NCI-H2029 (cell line): ENCODE data around the gene MYL9.
A peak's percentile ranks its signal among the peaks of the same experiment; 100 is the strongest.
"Not testable (repeated sequence)": the region's sequence is repeated elsewhere in the genome, so short reads cannot be mapped to it uniquely, and the experiment has no call there.

Experiments used
- DNase-seq: peaks from one replicate; lab custom pipeline; 2025; lab: John Stamatoyannopoulos, UW

MYL9 gene

DNA sequence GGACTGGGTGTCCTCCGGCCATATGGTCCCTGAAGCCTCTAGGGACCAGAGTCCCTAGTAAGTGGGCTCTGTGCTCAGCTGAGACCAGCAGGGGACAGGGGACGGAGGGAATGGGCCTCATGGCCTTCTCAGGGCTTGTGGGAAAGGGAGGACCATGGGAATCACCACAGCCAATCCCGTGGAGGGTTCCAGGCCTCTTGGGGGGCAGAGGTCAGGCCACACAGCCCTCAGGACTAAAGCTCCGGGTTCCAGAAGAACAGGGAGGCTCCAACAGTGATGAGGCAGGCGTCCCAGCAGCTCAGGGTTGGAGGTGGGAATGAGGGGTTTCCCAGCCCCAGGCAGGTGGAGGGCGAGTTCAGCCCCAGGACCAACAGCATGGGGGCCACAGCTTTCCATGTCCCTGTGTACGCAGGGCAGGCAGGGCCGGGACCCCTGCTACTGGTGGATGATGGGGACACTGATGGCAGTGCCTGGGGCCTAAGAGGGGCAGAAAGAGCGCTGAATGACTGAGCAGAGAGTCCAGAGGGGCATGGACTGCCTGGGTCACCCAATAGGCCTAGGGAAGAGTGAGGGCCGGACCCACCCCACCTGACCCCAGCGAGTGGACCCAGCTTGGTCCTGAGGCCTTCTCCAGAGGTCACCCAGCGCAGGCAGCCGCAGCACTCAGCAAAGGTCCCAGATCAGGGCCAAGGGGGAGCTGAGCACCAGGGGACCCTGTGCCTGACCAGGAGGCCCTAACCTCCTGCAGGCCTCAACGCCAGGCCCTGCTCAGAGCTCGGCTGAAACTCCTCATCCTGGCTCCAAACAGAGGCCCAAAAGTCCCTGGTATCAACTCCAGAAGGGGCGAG lies 8.8 kb downstream of the MYL9 start:
- no peak for DNase-seq

DNA sequence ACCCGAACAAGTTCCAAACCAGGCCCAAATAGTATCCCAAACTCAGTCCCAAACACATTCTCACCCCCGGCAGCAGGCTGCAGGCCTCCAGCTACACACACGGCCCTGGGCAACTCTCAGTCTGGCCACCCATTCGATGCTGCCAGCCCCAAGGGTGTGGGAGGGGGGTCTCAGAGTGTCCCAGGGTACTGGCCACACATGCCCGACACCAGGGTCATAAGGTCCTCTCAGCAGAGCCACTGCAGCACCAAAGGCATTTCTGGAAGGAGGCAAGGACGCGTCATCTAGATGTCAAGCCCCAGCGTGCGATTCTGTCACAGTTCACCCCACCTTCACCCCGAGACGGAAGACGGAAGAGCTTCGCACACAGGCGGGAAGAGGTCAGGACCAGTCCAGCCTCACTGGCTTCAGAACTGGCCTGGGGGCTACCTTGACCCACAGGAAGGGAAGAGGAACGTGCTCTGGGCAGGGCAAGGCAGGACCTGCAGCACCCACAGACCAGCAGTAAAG lies 9.5 kb downstream of the MYL9 start:
- DNase-seq = no peak

DNA sequence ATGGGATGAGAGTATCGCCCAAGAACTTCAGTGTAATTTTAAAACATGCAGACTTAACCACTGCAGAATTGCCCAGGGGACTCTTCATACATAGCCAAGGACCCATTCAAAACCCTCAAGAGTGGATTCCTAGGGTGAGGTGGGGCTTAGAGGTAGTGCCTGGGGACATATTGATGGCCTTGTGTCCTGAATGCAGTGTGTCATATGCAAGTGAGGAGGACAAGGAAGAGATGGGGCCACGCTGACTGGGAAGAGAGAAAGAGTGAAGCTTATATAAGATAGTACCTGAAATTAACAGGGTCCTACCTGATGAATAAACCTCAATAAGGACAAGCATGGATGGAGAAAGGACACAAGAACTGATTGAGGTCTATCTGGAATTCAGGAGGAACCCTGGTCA lies 13.9 kb downstream of the MYL9 start:
- no peak for DNase-seq

DNA sequence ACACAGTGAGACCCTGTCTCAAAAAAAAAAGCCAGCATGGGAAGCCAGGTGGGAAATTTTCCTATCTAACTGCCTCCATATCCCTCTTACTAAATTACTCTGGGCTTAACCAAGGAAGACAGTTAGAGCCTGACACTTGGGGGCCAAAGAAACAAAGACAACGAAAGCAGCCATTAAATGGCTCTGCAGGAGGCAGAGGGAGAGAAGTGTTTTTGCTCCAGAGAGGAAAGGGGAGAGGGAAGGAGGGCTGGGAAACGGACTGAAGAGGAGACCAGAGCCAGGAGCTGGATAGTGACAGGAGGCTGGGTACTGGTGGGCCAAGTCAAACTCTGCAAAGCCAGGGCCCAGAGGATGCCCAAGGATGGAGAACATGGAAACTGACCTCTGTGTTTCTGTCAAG lies 21.4 kb downstream of the MYL9 start:
- DNase-seq = no peak

DNA sequence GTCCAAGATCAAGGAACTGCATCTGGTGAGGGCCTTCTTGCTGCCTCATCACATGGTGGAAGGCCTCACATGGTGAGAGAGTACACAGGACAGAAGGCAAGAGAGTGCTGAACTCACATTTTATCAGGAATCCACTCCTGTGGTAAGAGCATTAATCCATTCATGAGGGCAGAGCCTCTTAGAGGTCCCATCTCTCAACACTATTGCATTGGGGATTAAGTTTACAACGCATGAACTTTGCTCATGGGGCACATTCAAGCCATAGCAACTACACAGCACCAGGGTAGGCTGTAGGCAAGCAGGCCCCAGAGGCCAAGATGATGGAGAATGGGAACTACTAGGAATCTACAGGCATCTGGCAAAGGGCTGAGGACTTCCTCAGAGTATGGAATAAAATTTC lies 22.1 kb downstream of the MYL9 start:
- DNase-seq = no peak

DNA sequence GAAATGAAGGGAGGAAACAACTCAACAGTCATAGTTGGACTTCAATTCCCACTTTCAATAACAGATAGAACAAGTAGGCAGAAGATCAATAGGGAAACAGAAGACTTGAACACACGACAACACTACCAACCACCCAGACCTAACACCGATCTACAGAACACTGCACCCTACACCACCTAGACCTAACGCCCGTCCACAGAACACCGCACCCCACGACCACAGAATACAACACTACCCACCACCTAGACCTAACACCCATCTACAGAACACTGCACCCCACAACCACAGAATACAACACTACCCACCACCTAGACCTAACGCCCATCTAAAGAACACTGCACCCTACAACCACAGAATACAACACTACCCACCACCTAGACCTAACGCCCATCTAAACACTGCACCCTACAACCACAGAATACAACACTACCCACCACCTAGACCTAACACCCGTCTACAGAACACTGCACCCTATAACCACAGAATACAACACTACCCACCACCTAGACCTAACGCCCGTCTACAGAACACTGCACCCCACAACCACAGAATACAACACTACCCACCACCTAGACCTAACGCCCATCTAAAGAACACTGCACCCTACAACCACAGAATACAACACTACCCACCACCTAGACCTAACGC lies 22.9 kb downstream of the MYL9 start:
- not testable (repeated sequence) for DNase-seq

DNA sequence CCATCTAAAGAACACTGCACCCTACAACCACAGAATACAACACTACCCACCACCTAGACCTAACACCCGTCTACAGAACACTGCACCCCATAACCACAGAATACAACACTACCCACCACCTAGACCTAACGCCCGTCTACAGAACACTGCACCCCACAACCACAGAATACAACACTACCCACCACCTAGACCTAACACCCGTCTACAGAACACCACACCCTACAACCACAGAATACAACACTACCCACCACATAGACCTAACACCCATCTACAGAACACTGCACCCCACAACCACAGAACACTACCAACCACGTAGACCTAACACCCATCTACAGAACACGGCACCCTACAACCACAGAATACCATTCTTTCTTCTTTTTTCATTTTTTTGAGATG lies 23.4 kb downstream of the MYL9 start:
- DNase-seq = not testable (repeated sequence)

DNA sequence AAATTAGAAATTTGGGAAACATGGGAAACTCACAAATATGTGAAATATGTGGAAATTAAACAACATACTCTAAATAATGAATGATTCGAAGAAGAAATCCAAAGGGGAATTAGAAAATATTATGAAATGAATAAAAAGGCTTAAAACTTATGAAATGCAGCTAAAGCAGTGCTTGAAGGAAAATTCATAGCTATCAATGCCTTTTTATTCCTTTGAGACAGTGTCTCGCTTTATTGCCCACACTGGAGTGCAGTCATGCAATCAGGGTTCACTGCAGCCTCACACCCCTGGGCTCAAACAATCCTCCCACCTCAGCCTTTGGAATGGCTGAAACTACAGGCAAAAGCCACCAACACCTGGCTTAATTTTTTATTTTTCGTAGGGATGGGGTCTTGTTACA lies 24.2 kb downstream of the MYL9 start:
- no peak for DNase-seq

DNA sequence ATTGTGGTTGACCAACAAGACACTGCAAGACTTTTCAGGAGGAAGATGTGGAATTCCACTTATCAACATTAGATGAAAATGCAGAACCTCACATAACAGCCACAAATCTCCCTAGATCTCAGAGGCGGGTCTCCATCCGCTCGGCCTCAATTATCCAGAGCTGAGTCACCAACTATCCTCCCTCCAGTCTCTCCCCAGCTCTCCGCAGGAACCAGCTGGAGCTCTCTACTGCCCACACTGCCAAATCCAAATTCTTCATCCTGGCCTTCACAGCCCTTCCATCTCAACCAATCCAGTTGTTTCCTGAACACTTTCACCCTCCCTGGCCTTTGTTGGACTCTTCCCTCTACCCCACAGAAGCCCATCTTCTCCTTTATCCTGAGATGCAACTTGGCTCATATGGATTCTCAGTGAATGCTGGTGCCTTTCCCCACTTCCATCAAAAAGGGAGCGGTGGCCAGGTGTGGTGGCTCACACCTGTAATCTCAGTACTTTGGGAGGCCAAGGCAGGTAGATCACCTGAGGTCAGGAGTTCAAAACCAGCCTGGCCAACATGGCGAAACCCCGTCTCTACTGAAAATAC lies 28.6 kb downstream of the MYL9 start:
- DNase-seq = no peak

DNA sequence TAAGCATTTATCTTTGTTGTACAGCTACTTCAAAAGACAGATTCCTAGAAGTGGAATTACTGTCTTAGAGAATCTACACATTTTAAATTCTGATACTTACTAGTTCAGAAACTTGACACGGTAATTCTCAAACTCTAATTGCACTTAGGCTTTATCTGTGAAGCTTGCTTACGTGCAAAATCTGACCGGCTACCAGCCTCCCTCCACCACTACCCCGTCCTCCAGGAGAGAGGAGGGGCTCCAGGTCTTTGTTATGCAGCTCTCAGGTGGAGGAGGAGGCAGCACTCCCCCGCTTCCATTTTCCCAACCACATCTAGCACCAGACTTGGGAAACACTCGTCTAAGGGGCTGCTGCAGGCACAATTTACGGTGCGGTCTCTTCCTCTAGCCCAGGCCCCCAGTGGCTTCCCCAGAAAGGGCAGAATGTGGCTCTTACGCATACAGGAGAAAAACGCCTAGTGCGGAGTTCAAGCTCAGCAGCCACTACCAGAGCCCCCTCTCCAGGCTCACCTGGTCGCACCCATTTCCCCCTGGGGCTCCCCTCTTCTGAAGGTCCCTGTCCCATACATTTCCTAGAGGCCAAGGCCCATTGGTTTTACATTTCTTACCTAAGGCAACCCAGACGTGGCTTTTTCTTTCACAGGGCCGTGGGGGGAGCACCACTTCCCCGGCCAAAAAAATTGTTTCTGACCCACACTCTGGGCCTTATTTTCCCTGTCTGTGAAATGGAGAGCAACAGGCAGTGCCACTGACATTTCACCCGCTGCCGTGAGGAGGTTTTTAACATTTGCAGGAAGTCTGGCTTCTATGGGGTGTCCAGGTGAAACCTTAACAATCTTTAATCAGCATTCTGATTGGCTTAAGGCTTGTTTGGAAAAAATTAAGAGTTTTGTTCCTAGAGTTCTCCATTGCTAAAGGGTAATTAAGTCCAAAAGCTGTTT lies 30.5 kb downstream of the MYL9 start:
- DNase-seq = no peak

DNA sequence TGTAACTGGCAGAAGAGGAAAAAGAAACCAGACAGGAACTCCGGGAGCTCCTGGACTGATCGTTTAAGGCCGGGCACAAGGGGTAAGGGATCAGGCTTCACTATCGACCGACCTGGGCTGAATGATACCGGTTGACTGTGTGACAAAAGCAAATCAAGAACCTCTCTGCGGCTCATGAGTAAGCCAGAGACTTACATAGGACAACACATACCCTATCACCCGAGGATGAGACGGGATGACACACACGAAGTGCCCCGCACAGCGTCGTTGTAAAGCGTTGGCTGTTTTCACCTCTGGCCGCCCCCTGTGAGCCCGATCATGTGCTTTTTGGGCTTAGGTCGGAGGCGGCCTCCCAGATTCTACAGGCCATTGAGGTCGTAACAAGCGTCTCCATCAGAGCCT lies 31.4 kb downstream of the MYL9 start:
- no peak for DNase-seq

DNA sequence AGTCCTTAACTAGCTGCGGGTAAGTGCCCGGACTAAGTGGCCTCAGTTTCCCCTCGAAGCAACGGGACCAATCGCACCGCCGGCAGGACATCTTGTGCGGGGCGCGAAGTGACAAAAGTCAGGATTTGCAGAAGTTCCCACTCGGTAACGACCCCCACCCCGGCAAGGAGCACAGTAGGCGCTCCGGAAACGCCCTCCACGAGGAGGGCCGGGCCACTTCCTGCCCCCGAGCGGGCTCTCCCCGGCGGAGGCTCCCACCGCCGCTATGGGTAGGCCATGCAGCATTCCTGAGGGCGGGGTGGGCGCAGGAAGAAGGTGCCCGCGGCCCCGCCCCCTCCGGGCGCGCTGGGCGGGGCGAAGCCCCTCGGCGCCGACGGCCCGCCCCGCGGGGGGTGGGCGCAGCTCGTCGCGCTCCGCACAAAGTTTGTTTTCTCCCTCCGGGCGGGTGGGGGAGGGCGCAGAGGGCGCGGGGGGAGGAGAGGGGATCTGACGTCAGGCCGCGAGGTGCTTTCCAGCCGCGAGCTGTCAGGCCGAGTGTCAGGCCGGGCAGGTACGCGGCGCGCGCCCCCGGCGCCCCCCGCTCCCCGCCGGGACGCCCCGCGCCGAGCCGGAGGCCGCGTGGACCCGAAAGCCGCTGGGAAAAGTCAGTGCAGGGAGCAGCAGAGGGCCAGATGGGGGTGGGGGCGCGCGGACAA lies 31.9 kb downstream of the MYL9 start, which contains the start of gene TGIF2:
Gene TGIF2, plus strand, starts transcription at position 495 of the 695 bp plus-strand sequence. CDS start 5,178 bp downstream, outside the sequence.
- DNase-seq = peak; percentile 26

DNA sequence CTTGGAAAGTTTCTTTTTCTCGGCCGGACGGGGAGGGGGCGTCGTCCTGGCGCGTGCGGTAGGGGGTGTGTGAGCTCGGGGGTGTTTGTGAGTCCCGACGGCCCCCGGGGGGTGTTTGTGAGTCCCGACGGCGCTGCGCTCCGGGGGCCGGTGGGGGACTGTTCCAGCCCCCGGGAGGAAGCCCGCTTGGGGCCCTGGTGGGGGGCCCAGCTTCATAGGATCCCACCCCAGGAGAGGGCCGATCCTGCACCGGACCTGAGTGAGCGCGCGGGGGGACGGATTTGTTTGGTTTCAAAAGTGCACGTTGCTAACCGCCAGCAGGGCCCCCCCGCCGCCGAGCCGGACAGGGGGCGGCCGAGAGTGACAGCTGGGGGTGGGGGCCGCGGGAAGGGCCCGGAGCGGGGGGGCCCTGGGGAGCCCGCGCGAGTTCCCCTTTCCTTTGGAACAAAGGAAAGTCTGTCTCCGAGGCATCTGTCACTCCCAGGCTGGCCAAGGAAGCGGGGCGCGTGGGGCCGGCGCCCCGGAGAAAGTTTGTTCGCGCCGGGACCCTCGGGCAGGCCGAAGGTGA lies 32.6 kb downstream of the MYL9 start:
- no peak for DNase-seq

DNA sequence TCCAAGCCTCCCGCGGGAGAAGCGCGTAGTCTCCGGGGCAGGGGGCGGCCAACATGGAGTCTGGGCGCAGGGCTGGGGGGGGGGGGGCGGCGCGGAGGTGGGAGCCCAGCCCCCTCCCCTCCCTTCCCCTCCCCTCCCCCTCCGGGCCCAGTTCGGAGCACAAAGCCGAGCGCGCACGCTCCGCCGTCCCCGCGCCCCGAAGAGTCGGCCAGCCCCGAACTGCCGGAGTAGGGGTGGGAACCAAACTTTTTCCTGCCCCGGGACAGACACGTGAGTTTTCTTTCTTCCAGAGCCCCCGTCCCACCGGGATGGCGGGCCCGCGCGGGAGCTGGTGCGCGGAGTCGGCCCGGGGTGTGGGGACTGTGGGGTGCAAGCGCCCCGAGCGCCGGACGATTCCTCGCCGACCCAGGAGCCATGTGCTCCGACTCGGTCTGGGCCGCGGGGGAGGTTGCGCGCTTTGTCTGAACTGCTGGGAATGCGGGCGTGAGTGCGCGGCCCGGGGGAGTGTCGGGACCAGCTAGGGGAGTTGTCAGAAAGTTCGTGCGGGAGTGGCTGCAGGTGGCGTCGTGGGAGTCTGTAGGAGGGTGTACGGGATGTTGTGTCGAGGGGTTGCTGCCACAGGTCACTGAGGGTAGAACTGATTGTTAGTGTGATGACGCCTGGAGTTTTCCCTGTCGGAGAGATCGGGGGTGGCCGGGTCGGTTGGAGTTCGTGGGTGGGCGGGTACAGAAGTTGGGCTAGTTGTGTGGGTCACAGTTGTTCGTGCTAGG lies 33.2 kb downstream of the MYL9 start:
- no peak for DNase-seq

DNA sequence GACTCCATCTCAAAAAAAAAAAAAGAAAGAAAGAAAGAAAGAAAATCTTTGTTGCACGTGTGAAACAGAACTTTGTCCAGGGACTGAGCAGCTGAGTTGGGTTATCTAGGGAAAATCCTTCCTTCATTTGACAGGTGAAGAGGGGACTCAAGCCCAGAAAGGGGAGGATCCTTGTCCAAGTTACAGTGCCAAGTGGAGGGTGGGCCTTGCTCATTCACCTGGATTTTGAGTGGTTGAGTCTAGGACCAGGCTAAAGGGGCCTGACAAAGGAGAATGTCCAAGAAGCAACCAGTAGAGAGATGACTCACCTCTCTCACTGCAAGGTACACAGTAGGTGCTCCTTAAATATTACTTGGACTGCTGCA lies 34.7 kb downstream of the MYL9 start:
- DNase-seq = no peak

DNA sequence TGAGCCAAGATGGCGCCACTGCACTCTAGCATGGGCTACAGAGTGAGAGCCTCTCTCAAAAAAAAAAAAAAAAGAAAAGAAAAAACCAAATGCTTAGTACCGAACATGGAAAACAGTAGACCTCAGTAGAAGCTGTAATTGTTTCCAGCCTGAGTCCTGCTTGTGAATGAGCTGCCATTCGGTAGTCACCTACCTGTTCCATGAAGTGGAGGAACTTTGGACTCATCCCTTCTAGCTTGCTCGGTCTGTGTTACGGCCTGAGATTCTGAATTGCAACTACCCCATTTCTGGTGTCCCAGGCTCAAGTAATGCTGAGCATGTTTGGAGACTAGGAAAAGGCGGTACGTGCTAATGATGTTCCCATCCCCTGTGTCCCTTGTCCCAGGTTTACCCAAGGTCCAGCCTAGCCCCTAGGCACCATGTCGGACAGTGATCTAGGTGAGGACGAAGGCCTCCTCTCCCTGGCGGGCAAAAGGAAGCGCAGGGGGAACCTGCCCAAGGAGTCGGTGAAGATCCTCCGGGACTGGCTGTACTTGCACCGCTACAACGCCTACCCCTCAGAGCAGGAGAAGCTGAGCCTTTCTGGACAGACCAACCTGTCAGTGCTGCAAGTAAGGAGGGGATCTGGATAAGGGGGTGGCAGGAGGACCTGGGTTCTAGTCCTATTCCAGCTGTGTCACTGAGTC lies 37.2 kb downstream of the MYL9 start:
- no peak for DNase-seq

DNA sequence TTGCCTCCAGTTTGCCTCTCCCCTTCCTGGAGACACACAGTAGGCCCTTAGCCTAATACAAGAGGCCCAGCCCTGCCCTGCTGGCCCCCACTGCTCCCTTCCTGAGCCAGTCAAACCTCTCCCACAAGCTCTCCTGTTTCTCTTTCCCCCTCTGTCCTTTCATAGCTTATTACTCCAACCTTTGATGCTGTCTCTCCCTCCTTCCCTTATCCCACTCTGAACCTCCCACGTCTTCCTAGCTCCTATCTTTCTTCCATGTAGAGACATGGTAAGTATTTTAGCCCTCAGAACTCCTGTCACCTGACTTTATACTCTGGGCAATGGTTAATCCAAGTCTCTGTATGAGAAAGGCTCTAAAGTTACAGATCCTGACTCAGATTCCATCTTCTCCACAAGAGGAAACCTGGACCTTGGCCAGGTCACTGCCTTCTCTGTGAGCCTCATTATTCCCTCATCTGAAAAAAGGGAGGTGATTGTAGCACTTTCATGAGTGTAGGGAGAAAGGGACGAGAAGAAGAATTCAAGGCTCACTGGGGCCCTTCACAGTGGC lies 38.8 kb downstream of the MYL9 start:
- no peak for DNase-seq

DNA sequence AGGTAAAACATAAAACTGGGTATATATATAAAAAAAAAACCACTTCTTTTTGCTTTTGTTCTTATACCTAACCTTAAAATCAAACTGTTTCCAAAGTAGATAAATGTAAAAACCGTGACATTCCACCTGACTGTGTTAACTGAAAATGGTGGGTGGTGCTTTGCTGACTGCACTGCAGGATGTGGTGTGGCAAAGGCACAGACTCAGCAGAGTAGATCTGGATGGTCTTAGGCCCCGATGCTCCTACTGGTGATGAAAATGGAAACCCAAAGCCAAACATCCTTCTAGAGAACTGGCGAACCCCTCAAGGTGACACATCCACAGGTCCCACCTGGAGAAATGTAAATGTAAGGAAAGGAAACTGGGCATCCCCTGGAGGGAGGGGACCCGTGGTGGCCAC lies 41.0 kb downstream of the MYL9 start:
- DNase-seq = no peak

DNA sequence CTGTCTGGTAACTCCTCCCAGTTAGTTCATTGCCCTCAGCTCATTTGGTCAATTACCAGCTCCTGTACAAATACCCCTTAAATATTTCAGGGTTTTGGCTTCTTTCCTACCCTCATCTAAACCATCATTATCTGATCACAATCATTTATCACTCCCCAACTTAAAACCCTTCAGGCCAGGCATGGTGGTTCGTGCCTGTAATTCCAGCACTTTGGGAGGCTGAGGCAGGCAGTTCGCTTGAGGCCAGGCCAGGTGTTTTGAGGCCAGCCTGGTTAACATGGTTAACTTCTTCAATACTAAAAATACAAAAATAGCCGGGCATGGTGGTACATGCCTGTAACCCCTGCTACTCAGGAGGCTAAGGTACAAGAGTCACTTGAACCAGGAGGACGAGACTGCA lies 41.5 kb downstream of the MYL9 start:
- no peak for DNase-seq
